Left kidney (tissue), 2 donors: ENCODE measurements around the gene MUC3A. TPM values are rescaled to one million over a fixed set of nuclear protein-coding genes. Genes with fewer than 3 reads are reported as not detected.
A peak's percentile ranks its signal among the peaks of the same experiment; 100 is the strongest.
"Not testable (repeated sequence)": the region's sequence is repeated elsewhere in the genome, so short reads cannot be mapped to it uniquely, and the experiment has no call there.

Experiments used
- DNase-seq: peaks from one replicate; pipeline ENCODE4 v3.0.0-alpha.2; 2013
- polyA plus RNA-seq: library from polyadenylated mRNA; unstranded; fragments of 120-200 nt; gene quantifications from one replicate; pipeline ENCODE4 v1.2.1, GENCODE V29; 2013; ENCODE audit not compliant: insufficient read length

MUC3A gene
- polyA plus RNA-seq, 1 donor, result 1.2 TPM

- DNase-seq, result no peak
These were observed 22.0 kb downstream of the MUC3A start for GRCh38 chr7:100971111-100972001.

- no peak for DNase-seq
These were observed 22.6 kb downstream of the MUC3A start for GRCh38 chr7:100972002-100972347.

- no peak for DNase-seq
These were observed 24.7 kb downstream of the MUC3A start for GRCh38 chr7:100974021-100974420.

- no peak for DNase-seq
These were observed 26.1 kb downstream of the MUC3A start for GRCh38 chr7:100975371-100975821.

- no peak for DNase-seq
These were observed 29.0 kb downstream of the MUC3A start for GRCh38 chr7:100978300-100978699.

GRCh38 chr7:100983451-100984187 is 34.3 kb downstream of the MUC3A start:
- DNase-seq, result no peak

- DNase-seq, result not testable (repeated sequence)
These were observed 35.0 kb downstream of the MUC3A start for GRCh38 chr7:100984241-100984918.

- not testable (repeated sequence) for DNase-seq
These were observed 35.9 kb downstream of the MUC3A start for GRCh38 chr7:100985033-100985797.

- DNase-seq, result no peak
These were observed 42.3 kb downstream of the MUC3A start for GRCh38 chr7:100991631-100992030.

- not testable (repeated sequence) for DNase-seq
These were observed 42.9 kb downstream of the MUC3A start for GRCh38 chr7:100992280-100992679.

- not testable (repeated sequence) for DNase-seq
These were observed 45.3 kb downstream of the MUC3A start for GRCh38 chr7:100994671-100995070.

GRCh38 chr7:100998530-100998929 is 49.2 kb downstream of the MUC3A start:
- not testable (repeated sequence) for DNase-seq

- not testable (repeated sequence) for DNase-seq
These were observed 50.0 kb downstream of the MUC3A start for GRCh38 chr7:100999334-100999733.

GRCh38 chr7:101000025-101000424 is 50.7 kb downstream of the MUC3A start:
- not testable (repeated sequence) for DNase-seq

- not testable (repeated sequence) for DNase-seq
These were observed 53.0 kb downstream of the MUC3A start for GRCh38 chr7:101002333-101002732.

- not testable (repeated sequence) for DNase-seq
These were observed 58.0 kb downstream of the MUC3A start for GRCh38 chr7:101007361-101007760.

GRCh38 chr7:101009629-101010028 is 60.3 kb downstream of the MUC3A start:
- DNase-seq, result no peak

GRCh38 chr7:101012931-101013330 is 63.6 kb downstream of the MUC3A start:
- DNase-seq, result no peak

- DNase-seq, result no peak
These were observed 66.3 kb downstream of the MUC3A start for GRCh38 chr7:101015626-101016025.

- DNase-seq, result peak; percentile 70
These were observed 67.9 kb downstream of the MUC3A start for GRCh38 chr7:101017064-101017777.
